HG03575 (cell line): ENCODE results near the gene CLNK.

Experiments
- ATAC-seq: cut with Tn5 transposase; IDR thresholded peaks from one replicate; pipeline ENCODE4 v1.9.1; 2021; ENCODE audit not compliant: unreplicated experiment, insufficient number of reproducible peaks, low FRiP score; ENCODE audit errors: extremely low read depth

The CLNK gene

DNA sequence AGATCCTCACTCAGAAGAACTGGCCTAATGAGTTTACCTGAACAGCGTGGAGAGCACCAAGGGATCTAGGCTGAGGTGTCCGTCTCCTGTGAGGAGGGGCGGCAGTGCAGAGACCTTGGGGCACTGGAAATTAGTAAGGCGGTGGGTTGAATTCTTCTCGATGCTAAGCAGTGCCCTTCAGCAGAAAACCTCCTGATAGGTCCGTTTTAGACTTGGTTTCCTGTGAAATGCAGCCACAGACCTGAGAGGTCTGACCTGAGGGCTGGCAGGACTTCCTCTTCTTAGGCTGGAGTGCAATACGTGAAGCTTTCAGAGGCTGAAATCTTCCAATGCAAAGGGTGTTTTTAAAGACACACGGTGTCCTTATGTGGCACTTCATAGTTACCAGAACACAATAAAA is at the start of gene CLNK:
CLNK (minus strand) TSS at position 138 of the 400 bp plus-strand sequence. CDS start 16,899 bp downstream, outside the sequence.
- peak; percentile 80 for ATAC-seq

DNA sequence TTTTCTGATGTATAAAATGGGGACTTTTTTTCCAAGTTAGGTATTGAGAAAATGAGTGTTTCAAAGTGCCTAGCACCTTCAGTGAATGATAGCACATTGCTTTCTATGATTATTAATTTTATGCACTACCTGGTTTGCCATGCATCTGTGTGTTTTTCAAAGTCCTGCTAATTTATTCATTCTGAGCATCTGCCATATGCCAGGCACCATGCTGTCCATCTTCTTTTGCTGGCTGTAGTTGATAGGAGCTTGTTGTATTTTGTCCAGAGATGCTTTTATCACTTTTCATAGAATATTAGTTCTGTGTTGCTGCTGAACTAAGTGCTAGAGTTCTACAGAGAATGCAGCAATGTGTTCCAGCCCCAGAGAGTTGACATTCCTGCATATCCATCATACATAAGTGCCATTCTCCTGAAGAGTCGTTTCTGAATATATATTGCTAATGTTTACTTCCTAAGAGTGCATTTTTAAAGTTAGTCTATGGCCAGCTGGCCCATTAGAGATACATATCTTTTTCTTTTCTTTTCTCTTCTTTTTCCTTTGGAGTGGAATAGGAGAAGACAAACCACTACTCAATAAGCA is 49.0 kb upstream of the CLNK start:
- ATAC-seq = no peak

- ATAC-seq = no peak
Measured at GRCh38 chr4:10732914-10733415, 48.4 kb upstream of the CLNK start.

- ATAC-seq = no peak
Measured at GRCh38 chr4:10732235-10732913, 47.8 kb upstream of the CLNK start.

DNA sequence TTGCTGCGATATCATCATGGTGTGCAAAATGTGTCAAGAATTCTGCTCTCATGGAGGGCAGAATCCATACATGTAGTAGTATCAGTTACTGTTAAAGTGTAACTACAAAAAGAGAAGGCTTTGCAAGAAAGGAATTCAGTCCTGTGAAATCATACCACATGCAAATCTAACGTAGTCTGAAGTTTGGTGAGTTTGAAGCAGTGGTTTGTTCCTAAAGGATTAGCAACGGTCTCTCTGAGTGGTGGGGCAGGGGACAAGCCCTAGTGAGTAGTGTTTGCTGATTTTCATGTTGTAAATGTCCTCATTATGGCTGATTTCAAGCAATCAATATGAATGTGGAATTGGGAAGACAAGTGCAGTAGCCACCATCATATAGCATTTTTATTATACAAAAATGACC is 47.1 kb upstream of the CLNK start:
- no peak for ATAC-seq

- ATAC-seq = no peak
Measured at GRCh38 chr4:10731162-10731561, 46.6 kb upstream of the CLNK start.

DNA sequence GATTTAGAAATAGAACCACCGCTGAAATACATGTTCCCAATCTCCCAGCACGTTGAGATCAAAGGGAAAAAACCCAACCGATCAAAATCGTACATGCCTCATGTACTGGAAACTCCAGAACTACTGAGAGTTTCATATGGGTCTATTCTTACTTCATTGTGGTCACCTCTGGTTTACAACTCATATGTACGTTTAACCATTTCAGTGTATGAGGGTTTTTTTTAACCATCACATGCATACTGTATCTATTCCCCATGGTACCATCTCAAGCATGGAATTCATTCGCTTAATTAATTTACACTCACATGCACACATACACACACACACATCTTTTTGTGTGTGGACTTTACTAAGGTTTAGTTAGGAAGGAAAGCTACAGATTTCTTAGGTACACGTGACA is 46.0 kb upstream of the CLNK start:
- ATAC-seq = peak; percentile 54

- ATAC-seq = peak; percentile 28
Measured at GRCh38 chr4:10730019-10730418, 45.5 kb upstream of the CLNK start.

DNA sequence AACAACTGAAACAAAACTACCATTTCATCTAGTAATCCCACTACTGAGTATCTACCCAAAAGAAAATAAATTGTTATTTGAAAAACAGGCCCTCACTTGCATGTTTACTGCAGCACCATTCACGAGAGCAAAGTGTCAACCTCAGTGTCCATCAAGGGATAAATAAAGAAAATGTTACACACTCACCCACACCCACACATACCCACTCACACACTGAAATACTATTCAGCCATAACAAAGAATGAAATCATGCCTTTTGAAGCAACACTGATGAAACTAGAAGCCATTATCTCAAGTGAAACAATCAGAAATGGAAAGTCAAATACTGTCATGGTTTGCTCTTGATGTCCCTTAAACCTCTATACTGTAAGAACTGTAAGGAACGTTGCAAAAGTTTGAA is 44.8 kb upstream of the CLNK start:
- no peak for ATAC-seq

DNA sequence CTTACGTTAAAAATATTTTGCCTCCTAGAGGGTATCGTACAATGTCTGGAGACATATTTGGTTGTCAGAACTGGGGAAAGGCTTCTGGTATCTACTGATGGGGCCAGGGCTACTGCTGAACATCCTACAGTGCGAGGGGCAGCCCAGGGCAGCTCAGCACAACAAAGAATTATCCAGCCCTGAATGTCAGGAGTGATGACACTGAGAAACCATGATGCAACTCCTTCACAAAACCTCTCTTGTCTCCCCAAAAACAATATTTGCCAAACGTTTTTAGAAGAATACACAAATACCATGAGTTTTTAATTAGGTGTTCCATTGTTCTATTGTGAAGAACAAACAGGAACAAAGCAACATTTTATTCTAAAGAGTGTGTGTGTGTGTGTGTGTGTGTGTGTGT is 43.4 kb upstream of the CLNK start:
- ATAC-seq = no peak

- no peak for ATAC-seq
Measured at GRCh38 chr4:10727140-10727880, 42.7 kb upstream of the CLNK start.

DNA sequence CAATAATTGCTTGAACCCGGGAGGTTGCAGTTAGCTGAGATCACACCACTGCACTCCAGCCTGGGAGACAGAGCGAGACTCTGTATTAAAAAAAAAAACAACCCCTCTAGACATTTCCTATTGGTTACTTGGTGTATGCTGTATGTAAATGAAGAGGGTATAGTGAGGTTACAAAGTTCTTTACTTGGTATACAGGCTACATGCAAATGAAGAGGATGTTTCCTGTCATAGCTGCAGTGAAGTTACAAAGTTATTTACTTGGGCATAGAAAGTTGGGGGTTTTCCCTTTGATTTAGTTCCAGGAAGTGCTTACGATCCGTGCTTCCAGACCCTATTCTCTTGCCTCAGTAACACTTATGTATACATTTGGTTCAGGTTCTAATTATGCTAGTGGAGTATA is 38.4 kb upstream of the CLNK start:
- peak; percentile 94 for ATAC-seq

DNA sequence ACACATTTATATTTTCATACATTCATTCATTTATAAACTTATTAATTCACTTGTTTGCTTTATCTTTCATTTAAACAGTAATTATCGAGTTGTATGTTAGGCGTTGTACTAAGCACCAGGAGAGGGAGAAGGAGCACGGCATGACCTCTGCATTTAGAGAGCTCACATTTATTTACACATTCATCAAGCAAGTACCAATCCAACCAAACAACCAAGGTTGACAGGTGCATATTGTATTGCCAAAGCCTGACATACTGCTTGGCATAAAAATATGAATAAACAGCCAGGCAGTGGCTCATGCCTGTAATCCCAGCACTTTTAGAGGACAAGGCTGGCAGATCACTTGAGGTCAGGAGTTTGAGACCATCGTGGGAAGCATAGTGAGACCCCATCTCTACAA is 37.0 kb upstream of the CLNK start:
- no peak for ATAC-seq

GRCh38 chr4:10716163-10716562 is 31.6 kb upstream of the CLNK start:
- no peak for ATAC-seq

- no peak for ATAC-seq
Measured at GRCh38 chr4:10715696-10716095, 31.1 kb upstream of the CLNK start.

DNA sequence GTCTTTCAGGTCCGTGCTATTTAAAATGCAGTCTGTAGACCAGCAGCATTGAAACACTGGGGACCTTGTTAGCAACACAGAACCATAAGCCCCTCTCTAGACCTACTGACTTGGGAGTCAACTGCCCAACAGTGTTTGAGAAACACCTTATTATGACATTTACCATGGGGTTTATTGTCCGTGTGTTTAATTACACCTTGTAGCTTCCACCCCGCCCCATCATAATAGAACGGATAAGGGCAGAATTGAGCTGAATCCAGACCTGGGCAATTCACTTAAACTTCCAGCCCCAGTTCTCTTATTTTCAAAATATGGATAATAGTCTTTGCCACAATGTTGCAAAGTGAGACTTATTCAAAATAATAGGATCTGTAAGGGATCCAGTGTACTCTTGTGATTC is 30.6 kb upstream of the CLNK start:
- no peak for ATAC-seq

DNA sequence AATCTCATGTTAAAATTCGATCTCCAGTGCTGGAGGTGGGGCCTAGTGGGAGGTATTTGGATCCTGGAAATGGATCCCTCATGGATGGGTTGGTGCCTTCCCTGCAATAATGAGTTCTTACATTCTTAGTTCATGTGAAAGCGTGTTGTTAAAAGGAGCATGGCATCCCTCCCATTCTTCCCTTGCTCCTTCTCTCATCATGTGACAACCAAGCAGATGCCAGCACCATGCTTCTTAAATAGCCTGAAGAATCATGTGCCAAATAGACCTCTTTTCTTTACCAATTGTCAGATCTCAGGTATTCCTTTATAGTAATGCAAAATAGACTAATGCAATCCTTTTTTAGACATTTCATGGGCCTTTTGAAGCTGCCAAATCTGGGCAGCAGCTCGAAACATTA is 29.0 kb upstream of the CLNK start:
- ATAC-seq = no peak

DNA sequence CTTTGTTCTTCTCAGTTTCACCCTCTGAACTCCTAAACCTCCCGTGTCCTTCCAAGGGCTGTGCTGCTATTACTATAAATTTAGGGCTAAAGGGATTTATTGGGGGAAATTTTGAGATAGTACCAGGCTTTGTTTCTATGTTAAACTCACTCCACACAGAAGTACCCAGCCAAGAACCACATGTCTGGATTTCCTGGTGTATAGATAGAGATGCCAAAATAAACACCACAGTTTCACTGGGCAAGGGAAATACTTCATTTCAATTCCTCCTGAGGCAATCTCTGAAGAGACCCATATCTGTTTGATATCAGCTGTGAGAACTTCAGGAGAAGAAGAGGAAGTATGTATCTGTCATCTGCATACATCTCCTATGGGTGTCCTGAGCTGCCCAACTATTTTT is 21.7 kb upstream of the CLNK start:
- ATAC-seq = no peak

DNA sequence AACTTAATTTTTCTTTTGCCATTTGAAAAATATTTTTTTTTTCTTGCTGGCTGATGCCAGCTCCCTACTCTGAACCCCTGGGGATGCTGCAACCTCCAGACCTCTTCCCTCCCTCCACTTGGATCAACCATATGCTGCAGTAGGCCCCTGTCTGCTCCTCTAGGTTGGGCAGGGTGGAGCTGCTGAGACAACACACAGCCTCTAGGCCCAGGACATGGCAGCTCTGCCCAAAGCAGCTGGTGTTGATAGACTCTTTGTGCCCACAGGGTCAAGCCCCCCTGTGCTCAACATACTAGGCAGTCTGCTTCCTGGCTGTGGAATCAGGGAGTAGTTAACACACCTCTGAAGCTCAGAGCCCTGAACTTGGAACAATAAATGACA is 19.9 kb upstream of the CLNK start:
- ATAC-seq = no peak

- no peak for ATAC-seq
Measured at GRCh38 chr4:10703766-10704429, 19.3 kb upstream of the CLNK start.
